Raji (cell line): ENCODE measurements around the gene MRPL48.

Experiments used
- POLR2A ChIP-seq: IDR thresholded peaks from 2 replicates; pipeline ENCODE4 v1.6.1; 2011; ENCODE audit warnings: low read depth, low read length, control low read depth; ENCODE audit not compliant: insufficient read depth

MRPL48 gene

DNA sequence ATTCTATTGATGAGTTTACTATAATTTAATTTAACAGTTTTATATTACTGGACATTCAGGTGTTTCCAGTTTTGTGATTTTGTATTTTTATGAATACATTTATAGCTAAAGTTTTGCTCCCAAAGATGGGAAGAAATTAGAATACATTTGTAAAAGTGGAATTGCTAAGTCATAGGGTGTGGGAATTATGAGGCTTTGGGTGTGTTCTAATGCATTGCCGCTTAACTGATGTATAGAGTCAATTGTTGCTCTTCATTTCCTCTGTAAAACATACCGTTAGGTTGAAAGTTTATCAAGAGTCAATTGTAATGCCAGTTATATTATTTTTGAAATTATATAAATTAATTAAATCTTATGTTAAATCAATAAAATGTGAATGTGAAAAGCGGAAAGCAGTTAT lies 105.4 kb downstream of the MRPL48 start:
- TF ChIP-seq POLR2A: no peak

DNA sequence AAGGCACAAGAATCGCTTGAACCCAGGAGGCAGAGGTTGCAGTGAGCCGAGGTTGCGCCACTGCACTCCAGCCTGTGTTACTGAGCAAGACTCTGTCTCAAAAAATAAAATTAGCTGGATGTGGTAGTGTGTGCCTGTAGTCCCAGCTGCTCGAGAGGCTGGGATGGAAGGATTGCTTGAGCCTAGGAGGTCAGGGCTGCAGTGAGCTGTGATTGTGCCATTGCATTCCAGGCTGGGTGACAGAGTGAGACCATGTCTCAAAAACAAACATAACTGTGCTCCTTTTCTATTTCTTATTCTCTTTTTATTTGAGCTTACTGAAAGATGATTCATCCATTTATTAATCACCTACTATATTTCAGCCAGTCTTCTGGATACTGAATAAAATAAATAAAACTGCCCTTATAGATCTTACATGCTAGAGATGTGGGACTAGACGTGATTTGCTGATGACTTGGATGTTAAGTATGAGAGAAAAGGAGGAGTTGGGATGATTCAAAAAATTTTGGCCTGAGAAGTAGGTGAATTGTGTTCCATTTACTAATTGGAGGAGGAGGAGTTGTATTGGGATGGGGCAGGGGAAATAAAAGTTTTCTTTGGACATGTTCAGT lies 107.2 kb downstream of the MRPL48 start:
- TF ChIP-seq POLR2A: no peak

DNA sequence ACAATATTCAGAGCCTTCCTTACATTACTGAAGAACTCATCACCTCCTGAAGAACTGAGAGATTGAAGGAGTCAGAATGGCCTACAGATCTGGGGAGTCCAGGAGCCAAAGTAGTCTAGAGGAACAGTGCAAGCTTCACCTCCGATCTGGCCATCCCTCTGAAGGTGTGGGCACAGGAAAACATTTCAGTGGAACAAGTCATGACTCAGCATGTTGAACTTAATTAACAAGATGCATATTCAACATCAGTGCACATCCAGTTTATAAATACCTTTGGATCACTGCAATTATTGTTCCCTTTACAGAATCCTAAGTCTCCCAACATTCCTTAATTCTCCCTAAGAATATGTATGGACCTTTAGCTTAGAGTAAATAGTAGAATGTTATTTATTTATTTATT lies 114.6 kb downstream of the MRPL48 start:
- no peak for TF ChIP-seq POLR2A

DNA sequence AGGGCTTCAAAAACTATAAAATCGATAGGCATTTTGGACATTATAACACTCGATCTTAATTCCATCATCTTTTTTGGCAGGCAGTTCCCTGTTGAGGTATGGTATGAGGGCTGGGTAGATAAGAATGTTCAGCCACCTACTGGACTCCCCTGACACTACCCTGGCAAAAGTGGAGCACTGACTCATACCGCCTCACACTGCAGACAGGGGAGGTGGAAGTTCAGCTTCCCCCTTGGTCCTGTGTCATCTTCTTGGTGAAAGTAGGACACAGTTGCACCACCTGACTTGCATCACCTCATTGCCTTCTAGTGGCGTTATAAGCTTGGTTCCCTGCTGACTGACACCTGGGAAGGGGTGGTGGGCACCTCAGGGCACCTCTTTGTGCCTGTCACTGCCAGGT lies 119.5 kb downstream of the MRPL48 start:
- no peak for TF ChIP-seq POLR2A

DNA sequence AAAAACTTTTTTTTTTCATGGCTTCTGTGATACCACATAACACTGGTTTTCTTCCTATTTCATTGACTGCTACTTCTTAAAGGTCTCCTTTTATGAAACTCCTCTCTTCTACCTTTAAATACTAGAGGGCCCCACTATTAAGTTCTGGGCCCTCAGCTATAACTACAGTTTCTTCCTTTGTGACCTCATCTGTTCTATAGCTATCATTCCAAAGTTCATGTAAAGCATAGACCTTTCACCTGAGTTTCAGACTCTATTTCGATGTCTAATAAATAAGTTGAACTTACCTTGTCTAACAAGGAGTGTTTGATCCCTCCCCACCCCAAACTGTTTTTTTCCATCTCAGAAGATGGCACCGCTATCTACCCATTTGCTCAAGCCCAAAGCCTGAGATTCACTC lies 124.4 kb downstream of the MRPL48 start:
- TF ChIP-seq POLR2A: no peak

DNA sequence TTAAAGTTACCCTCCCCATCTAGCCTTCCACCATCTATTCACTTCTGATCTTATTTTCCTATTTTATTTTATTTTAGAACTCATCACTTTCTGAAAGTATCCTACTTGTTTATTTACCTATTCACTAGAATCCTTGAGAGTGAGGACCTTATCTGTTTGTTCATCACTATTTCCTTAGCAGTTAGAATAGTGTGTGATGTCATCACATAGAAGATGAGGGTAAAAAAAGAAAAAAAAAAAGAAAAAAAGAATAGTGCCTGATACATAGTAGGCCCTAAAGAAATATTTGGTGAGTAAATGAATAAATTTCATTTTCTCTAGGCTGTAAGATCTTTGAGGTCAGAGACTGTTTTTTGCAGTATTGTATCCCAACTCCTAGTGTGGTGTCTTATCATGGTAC lies 125.8 kb downstream of the MRPL48 start:
- TF ChIP-seq POLR2A: no peak

DNA sequence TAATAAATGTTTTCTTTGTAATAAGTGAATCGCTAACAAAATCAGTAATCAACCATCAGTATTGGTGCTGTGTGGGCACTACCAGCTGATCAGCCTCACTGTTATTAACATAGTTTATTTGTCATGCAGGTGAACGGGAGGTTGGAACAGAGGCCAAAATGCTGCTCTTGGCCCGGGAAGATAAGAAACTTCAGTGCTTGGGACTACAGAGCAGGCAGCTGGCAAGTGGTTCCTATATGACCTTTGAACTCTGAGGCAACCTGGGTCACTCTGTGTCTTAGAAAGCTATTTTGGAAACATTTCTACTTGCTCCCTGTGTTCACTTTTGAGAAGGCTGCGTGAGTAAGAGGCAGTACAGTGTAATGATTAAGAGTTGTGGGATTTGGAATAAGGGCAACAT lies 126.6 kb downstream of the MRPL48 start:
- TF ChIP-seq POLR2A: no peak
